ENCODE data around the gene GPANK1. TPM values are rescaled to one million over a fixed set of nuclear protein-coding genes. Genes with fewer than 3 reads are reported as not detected.

Gene GPANK1
- total and polyA plus RNA-seq, 10 of the 15 experiments (the other 5 are each of a cell fraction or from before 2014, with no cell fraction given): 11.7 to 36.3 (median 17.5) TPM

- WGBS (ENCODE audit: insufficient coverage, insufficient replicate concordance, low lambda C conversion rate, missing lambda C conversion rate): 85% methylated on average over 6 of the region's 6 CpGs
- H3K27me3 ChIP-seq (replicated peaks in 1 of 2; ENCODE audit: control insufficient read depth in 2 of 2, insufficient read depth in 2 of 2, low read length in 1 of 2): no peaks in the 10 kb centered on the region
- no peak for FAIRE-seq
- no peak for TF ChIP-seq ZBTB11 (CRISPR knock-in tag; IDR thresholded peaks at IDR 0.05)
- no peak for TF ChIP-seq NR2F1 (conservative IDR thresholded peaks at IDR 0.05)
- no peak for TF ChIP-seq REST (IDR thresholded peaks at IDR 0.05; ENCODE audit: low read depth, low read length)
- no peak for TF ChIP-seq NFYB (IDR thresholded peaks at IDR 0.05; ENCODE audit: insufficient read depth, low read depth, low read length)
- TF ChIP-seq MXI1 (IDR thresholded peaks at IDR 0.05; ENCODE audit: low read depth, low read length): no peak
- no peak for TF ChIP-seq SREBF1 (IDR thresholded peaks at IDR 0.05; ENCODE audit: low read length)
- TF ChIP-seq GABPA (IDR thresholded peaks at IDR 0.05; ENCODE audit: low read depth): no peak
- no peak for TF ChIP-seq SUPT20H (IDR thresholded peaks at IDR 0.05; ENCODE audit: borderline replicate concordance, control insufficient read depth, low read depth, low read length)
- TF ChIP-seq MTA2 (IDR thresholded peaks at IDR 0.05; ENCODE audit: low read depth): no peak
- TF ChIP-seq SUZ12 (IDR thresholded peaks at IDR 0.05; ENCODE audit: unreplicated experiment): no peak
- no peak for TF ChIP-seq E4F1 (IDR thresholded peaks at IDR 0.05; ENCODE audit: borderline replicate concordance, partially characterized antibody)
- TF ChIP-seq CBFB (IDR thresholded peaks at IDR 0.05; ENCODE audit: low read depth): no peak
- peaks cover 17 to 29% of the 10 kb centered on the region in 2 experiments for H3K36me3 ChIP-seq (ENCODE audit: control insufficient read depth in 2 of 2, insufficient read depth in 2 of 2, low read length in 1 of 2)
- H3K4me3 ChIP-seq: no peak overlapping the region
- H3K79me2 ChIP-seq (ENCODE audit: control insufficient read depth, insufficient read depth, low read length): no peaks in the 10 kb centered on the region
- no peaks in the 10 kb centered on the region for H3K4me1 ChIP-seq (ENCODE audit: control insufficient read depth, insufficient read depth, low read length)
- H3K4me2 ChIP-seq (ENCODE audit: control insufficient read depth, insufficient read depth): no peak overlapping the region
- no peak overlapping the region for H2AFZ ChIP-seq (ENCODE audit: control insufficient read depth, low read depth, low read length)
- DNase-seq (ENCODE audit: low read depth, low spot score): no peak
- ChIA-PET POLR2A (interaction anchor here (0.6 to 2.2 kb wide), 3 partner anchors 27 to 72 kb away, joined by 4 to 7 read pairs (median 5); no protein-coding TSS in a partner anchor), SMC1A (ENCODE audit: uncharacterized antibody, unreplicated experiment) (interaction anchor here (0.6 to 1.7 kb wide), 4 partner anchors 9 to 601 kb away, joined by 3 read pairs; partner anchors contain the start of gene LY6G6F), CTCF (interaction anchor here (0.7 to 2.1 kb wide), 2 partner anchors 10 to 13 kb away, joined by 3 to 4 read pairs; partner anchors contain the start of gene ABHD16A), RAD21 (ENCODE audit: unreplicated experiment) (no interaction called here)
- BruUV-seq (replicated peaks): no TSS peak
- intact Hi-C loops (cut with micrococcal nuclease; ENCODE audit: unreplicated experiment): no loop called here
- no peaks in the 10 kb centered on the region for H3K9me3 ChIP-seq (replicated peaks; ENCODE audit: control insufficient read depth, insufficient read depth, low read length)
- no peak for ATAC-seq
- no peak overlapping the region for H3K27ac ChIP-seq (ENCODE audit: control insufficient read depth, insufficient read depth)
- in situ Hi-C loops (cut with MboI): no loop called here
- H3K9ac ChIP-seq (ENCODE audit: control insufficient read depth, insufficient read depth, low read length): no peak overlapping the region
- no peaks in the 10 kb centered on the region for H4K20me1 ChIP-seq (ENCODE audit: control insufficient read depth, insufficient read depth)
Observed at GRCh38 chr6:31693535-31693934, 28.7 kb upstream of the GPANK1 start.

Measured in GM12878 (cell line).